AG10803 (cell line): ENCODE measurements around the gene CDH22.

Source experiments
- DNase-seq: peaks from one replicate; pipeline ENCODE4 v3.0.0; 2010; ENCODE audit warnings: low read depth
- H3K4me3 ChIP-seq: 2 replicates; pipeline ENCODE4 v1.5.1; 2011; ENCODE audit warnings: mild to moderate bottlenecking, low read length, control low read depth
- TF ChIP-seq, protein P1 (sequence below): conservative IDR thresholded peaks from 2 replicates; pipeline ENCODE4 v1.5.1; 2011; ENCODE audit warnings: mild to moderate bottlenecking, low read length, control low read depth, inconsistent platforms

CDH22 gene

DNA sequence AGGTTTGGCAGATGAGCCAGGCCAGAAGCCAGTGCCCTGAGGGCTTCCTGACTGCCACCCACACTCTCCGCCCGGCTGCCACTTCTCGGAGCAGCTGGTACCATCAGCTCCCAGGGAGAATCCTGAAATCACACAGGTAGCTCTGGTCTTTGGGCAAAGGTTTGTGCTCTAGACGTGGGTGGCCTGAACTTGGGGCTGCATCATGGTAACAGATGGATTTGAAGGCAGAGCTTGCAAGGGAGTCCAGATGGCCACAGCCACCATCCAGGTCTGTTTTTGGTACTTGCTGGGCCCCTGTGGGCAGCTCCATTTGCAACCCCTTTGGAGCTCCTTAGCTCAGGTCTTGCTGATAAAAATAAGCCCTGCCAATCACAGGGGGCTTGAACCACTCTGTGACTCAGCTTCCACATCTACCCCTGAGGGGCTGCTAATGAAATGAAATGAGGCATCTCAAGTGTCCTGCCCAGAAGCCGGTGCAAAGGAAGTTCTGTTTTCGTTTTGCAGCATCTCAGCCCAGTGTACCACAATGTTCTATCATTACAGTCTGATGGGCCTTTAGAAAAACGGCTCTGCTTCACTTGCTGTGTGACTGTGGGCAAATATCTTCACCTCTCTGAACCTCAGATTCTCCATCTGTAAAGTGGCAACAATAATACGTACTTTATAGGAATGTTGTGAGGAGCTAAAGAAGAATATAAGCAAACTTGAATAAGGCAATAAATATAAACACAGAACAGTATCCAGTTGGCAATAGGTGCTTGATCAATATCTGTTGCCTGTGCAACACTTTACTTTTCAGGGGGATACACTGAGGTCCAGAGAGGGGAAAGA, 25.1 kb upstream of the CDH22 start:
- H3K4me3 ChIP-seq, result no peak overlapping the region
- TF ChIP-seq, protein P1, sequence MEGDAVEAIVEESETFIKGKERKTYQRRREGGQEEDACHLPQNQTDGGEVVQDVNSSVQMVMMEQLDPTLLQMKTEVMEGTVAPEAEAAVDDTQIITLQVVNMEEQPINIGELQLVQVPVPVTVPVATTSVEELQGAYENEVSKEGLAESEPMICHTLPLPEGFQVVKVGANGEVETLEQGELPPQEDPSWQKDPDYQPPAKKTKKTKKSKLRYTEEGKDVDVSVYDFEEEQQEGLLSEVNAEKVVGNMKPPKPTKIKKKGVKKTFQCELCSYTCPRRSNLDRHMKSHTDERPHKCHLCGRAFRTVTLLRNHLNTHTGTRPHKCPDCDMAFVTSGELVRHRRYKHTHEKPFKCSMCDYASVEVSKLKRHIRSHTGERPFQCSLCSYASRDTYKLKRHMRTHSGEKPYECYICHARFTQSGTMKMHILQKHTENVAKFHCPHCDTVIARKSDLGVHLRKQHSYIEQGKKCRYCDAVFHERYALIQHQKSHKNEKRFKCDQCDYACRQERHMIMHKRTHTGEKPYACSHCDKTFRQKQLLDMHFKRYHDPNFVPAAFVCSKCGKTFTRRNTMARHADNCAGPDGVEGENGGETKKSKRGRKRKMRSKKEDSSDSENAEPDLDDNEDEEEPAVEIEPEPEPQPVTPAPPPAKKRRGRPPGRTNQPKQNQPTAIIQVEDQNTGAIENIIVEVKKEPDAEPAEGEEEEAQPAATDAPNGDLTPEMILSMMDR, result no peak
- DNase-seq, result no peak

- H3K4me3 ChIP-seq, result no peak overlapping the region
- DNase-seq, result no peak
- TF ChIP-seq, protein P1, result no peak
Observed at GRCh38 chr20:46332373-46333160, 24.3 kb upstream of the CDH22 start.

GRCh38 chr20:46331611-46332361, 23.5 kb upstream of the CDH22 start:
- no peak overlapping the region for H3K4me3 ChIP-seq
- TF ChIP-seq, protein P1, result no peak
- DNase-seq, result no peak

DNA sequence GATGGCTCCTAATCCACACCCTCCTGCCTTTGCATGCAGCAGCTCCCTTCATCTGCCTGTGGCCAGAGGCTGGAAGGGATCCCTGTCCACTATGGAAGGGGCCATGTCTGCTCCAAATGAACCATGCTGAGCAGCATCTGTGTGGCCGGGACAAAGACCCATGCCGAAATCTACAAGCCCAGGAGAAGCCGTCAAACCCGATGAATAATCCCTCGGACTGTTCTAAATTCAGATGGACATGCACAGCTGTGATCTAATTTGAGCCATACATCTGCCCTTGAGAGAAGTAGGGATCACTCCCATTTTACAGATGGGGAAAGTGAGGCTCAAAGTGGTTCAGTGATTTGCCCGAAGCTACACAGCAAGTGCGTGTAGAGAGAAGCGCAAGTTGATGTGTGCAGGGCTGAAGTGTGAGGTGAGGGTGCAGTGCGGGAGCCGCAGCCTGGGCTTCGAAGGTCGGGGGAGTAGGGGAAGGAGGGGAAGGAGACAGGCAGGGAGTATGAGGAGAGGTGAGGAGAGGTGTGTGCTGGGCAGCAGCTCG, 22.6 kb upstream of the CDH22 start:
- TF ChIP-seq, protein P1, result no peak

GRCh38 chr20:46330072-46330763, 21.9 kb upstream of the CDH22 start:
- DNase-seq, result no peak
- no peak overlapping the region for H3K4me3 ChIP-seq
- TF ChIP-seq, protein P1, result no peak

More for the DNA sequence above, 22.6 kb upstream of the CDH22 start:
- H3K4me3 ChIP-seq, result no peak overlapping the region
- no peak for DNase-seq

DNA sequence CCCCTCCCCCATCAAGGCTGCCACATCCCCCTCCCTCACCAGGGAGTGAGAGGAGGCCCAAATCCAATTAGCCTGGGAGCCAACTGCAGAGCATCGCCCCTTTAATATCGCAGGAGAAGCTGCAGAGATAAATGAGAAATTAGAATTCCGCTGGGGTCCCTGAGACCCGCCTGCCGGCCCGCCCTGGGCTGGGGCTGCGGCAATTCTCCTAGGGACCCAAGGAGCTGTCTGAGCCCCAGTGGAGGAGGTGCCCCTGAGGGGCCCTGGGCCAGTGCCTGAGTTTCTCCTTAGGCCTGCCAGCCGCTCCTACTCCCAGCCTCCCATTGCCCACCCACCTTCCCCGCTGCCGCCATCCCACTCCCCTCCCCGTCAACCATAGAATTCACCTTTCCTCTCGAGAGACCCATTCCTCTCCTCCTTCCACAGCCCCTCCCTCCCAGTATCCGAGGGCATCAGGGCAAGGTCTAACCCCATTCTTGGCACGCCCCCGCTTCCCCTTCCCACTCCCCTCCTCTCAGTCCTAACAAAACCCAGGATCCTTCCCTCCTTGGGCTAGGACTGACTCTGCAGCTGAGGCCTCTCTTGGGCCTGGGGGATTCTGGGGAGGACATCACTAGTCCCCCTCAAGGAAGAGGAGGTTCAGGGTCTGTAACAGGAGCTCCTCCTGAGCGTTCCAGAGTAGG, 20.0 kb upstream of the CDH22 start:
- TF ChIP-seq, protein P1, result no peak
- DNase-seq, result no peak
- no peak overlapping the region for H3K4me3 ChIP-seq
